Measurements from ENCODE around the gene SLX9.
"Not testable (repeated sequence)": the region's sequence is repeated elsewhere in the genome, so short reads cannot be mapped to it uniquely, and the experiment has no call there.

SLX9 gene

GRCh38 chr21:45019887-45020537 lies 80.2 kb downstream of the SLX9 start:
- Histone ChIP-seq H3K36me3 (ENCODE audit: insufficient read depth, low read length) (no peaks in the 10 kb centered on the region), H3K9me3 (ENCODE audit: control insufficient read depth, insufficient read depth, low read length) (no peaks in the 10 kb centered on the region), H3K9ac (ENCODE audit: low read depth, low read length) (no peak overlapping the region), H3K4me1 (ENCODE audit: insufficient read depth, low read length) (no peaks in the 10 kb centered on the region)

GRCh38 chr21:45020629-45021427 lies 81.0 kb downstream of the SLX9 start:
- H3K4me1 ChIP-seq (ENCODE audit: insufficient read depth, low read length) = no peaks in the 10 kb centered on the region
- H3K9me3 ChIP-seq (ENCODE audit: control insufficient read depth, insufficient read depth, low read length) = no peaks in the 10 kb centered on the region
- H3K36me3 ChIP-seq (ENCODE audit: insufficient read depth, low read length) = no peaks in the 10 kb centered on the region
- H3K9ac ChIP-seq (ENCODE audit: low read depth, low read length) = no peak overlapping the region

- Histone ChIP-seq H3K4me1 (ENCODE audit: insufficient read depth, low read length) (no peaks in the 10 kb centered on the region), H3K36me3 (ENCODE audit: insufficient read depth, low read length) (no peaks in the 10 kb centered on the region), H3K9ac (ENCODE audit: low read depth, low read length) (no peak overlapping the region), H3K9me3 (ENCODE audit: control insufficient read depth, insufficient read depth, low read length) (no peaks in the 10 kb centered on the region)
Observed at GRCh38 chr21:45021428-45022347, 81.9 kb downstream of the SLX9 start.

GRCh38 chr21:45022348-45022675 lies 82.5 kb downstream of the SLX9 start:
- Histone ChIP-seq H3K4me1 (ENCODE audit: insufficient read depth, low read length) (no peaks in the 10 kb centered on the region), H3K9me3 (ENCODE audit: control insufficient read depth, insufficient read depth, low read length) (no peaks in the 10 kb centered on the region), H3K9ac (ENCODE audit: low read depth, low read length) (no peak overlapping the region), H3K36me3 (ENCODE audit: insufficient read depth, low read length) (no peaks in the 10 kb centered on the region)

GRCh38 chr21:45022736-45023135 lies 82.9 kb downstream of the SLX9 start:
- Histone ChIP-seq H3K36me3 (ENCODE audit: insufficient read depth, low read length) (no peaks in the 10 kb centered on the region), H3K9me3 (ENCODE audit: control insufficient read depth, insufficient read depth, low read length) (no peaks in the 10 kb centered on the region), H3K9ac (ENCODE audit: low read depth, low read length) (no peak overlapping the region), H3K4me1 (ENCODE audit: insufficient read depth, low read length) (no peaks in the 10 kb centered on the region)

- not testable (repeated sequence) for H3K9ac ChIP-seq (ENCODE audit: low read depth, low read length); H3K9me3 ChIP-seq (ENCODE audit: control insufficient read depth, insufficient read depth, low read length); H3K36me3 ChIP-seq (ENCODE audit: insufficient read depth, low read length); H3K4me1 ChIP-seq (ENCODE audit: insufficient read depth, low read length)
Observed at GRCh38 chr21:45024516-45024915, 84.7 kb downstream of the SLX9 start.

GRCh38 chr21:45026066-45026745 lies 86.4 kb downstream of the SLX9 start:
- H3K36me3 ChIP-seq (ENCODE audit: insufficient read depth, low read length) = no peaks in the 10 kb centered on the region
- peaks cover 18% of the 10 kb centered on the region for H3K4me1 ChIP-seq (ENCODE audit: insufficient read depth, low read length)
- H3K9ac ChIP-seq (ENCODE audit: low read depth, low read length) = no peak overlapping the region
- no peaks in the 10 kb centered on the region for H3K9me3 ChIP-seq (ENCODE audit: control insufficient read depth, insufficient read depth, low read length)

All from ES-I3 (cell line).